Natural killer cell treated with Interleukin-12 subunit alpha and Interleukin-12 subunit beta and Interleukin-15 and Interleukin-18, amount 100 ng/mL, for 72 hours (primary cell): Measurements from ENCODE around the gene GEMIN7. TPM values are rescaled to one million over a fixed set of nuclear protein-coding genes. Genes with fewer than 3 reads are reported as not detected.

Experiments used
- ATAC-seq, 2 donors: fragments of 150-1000 bp; cut with Tn5 transposase in 1 of 2; sonication (Bioruptor Pico), chemical (Tn5 transposase) in 1 of 2; 2 replicates each; pipeline ENCODE4 v1.10.0; 2021
- DNase-seq: peaks from one replicate; pipeline ENCODE4 v3.0.0; 2022; ENCODE audit warnings: low spot score
- H3K27ac Mint-ChIP-seq, 2 donors: 1 replicate in 1 of 2; 2 replicates in 1 of 2; pipeline ENCODE4 v1.8.0; 2022; ENCODE audit warnings: mixed read lengths in 2 of 2, mild to moderate bottlenecking in 1 of 2, moderate library complexity in 1 of 2
- H3K27me3 Mint-ChIP-seq, 2 donors: 1 replicate in 1 of 2; 2 replicates in 1 of 2; pipeline ENCODE4 v1.8.0; 2022; ENCODE audit warnings: mixed read lengths in 2 of 2
- H3K36me3 Mint-ChIP-seq: one replicate; pipeline ENCODE4 v1.8.0; 2022; ENCODE audit warnings: mixed read lengths
- H3K4me1 Mint-ChIP-seq, 2 donors: 1 replicate in 1 of 2; 2 replicates in 1 of 2; pipeline ENCODE4 v1.8.0; 2022; ENCODE audit warnings: low read depth in 2 of 2, mixed read lengths in 2 of 2, mild to moderate bottlenecking in 1 of 2
- H3K4me3 Mint-ChIP-seq: one replicate; pipeline ENCODE4 v1.8.0; 2022; ENCODE audit warnings: mixed read lengths
- H3K9me3 Mint-ChIP-seq: 2 replicates; pipeline ENCODE4 v1.8.0; 2022; ENCODE audit warnings: mixed read lengths
- total RNA-seq, 2 donors: library from RNA; stranded (reverse); gene quantifications; one replicate each; pipeline ENCODE4 v1.2.3, GENCODE V29; 2022

GEMIN7 gene
- total RNA-seq, 2 donors from 2014 or later, result 59.0 TPM

DNA sequence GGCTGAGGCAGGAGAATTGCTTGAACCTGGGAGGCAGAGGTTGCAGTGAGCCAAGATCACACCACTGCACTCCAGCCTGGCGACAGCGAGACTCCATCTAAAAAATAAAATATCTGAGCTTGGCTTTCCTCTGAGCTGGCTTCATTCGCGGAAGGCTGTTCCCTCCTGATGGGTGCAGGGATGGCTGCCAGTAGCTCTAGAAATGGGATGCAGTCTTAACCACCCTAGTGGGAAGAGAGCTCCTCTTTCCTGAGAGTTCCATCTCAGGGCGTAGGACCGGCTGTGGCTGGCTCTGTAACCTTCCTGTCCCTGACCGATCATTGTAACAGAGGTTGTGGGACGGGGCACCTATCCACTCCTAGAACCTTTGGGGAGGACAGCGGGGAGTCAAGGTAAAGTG is 46.3 kb downstream of the GEMIN7 start:
- H3K9me3 Mint-ChIP-seq, result no peaks in the 10 kb centered on the region
- no peaks in the 10 kb centered on the region for H3K27me3 Mint-ChIP-seq
- H3K27ac Mint-ChIP-seq, result no peak overlapping the region
- no peak for ATAC-seq
- DNase-seq, result no peak
- H3K4me1 Mint-ChIP-seq, result peaks cover 29 to 31% of the 10 kb centered on the region in 2 donors
- H3K4me3 Mint-ChIP-seq, result no peak overlapping the region
- no peaks in the 10 kb centered on the region for H3K36me3 Mint-ChIP-seq

DNA sequence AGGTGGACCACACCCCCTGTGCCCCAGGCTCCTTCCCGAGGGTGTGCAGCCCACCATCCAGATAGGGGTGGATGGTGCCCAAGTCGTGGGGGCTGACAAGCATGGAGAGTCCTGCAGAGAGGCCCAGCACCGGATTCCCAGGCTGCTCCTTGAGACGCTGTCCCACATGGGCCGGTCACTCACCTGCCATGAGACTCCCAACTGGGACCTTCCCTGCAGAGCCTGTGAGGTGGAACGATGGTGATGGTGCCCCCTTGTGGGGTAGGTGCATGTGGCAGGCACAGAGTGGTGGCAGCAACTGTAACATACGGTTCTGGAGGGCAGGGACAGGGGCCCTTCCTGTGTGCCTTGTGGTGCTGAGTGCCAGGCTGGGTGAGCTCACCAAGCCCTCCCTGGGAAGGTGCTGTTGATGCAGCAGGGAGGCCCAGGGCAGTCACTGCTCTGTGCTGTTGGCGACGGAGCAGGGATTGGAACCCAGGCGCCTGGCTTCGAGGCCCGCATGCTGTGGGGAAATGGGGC is 47.0 kb downstream of the GEMIN7 start:
- Mint-ChIP-seq H3K9me3 (no peaks in the 10 kb centered on the region), H3K4me1 (peaks cover 26 to 28% of the 10 kb centered on the region in 2 donors), H3K27ac (no peak overlapping the region), H3K27me3 (no peaks in the 10 kb centered on the region), H3K4me3 (no peak overlapping the region), H3K36me3 (no peaks in the 10 kb centered on the region)
- DNase-seq (peak; percentile 69), ATAC-seq (peak; percentile 79)

DNA sequence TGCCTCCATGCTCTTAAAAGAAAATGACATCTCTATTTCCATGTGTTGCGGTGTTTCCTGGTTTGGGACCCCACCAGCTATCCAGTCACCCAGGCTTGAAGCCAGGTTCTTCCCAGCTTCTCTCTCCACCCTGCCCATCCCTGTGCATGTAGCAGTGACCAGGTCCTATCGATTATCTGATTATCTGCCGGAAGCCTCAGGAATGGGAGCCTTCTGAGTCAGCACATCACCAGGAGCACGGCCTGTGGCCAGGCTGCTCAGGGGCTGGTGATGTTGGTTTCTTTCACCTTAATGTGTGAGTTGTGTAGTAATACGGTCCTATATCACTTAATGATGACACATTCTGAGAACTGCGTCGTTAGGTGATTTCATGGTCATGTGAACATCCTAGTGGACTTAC is 47.6 kb downstream of the GEMIN7 start:
- ATAC-seq (no peak), DNase-seq (no peak)
- H3K27me3 Mint-ChIP-seq, result no peaks in the 10 kb centered on the region
- no peak overlapping the region for H3K4me3 Mint-ChIP-seq
- no peak overlapping the region for H3K27ac Mint-ChIP-seq
- H3K4me1 Mint-ChIP-seq, result peaks cover 19 to 23% of the 10 kb centered on the region in 2 donors
- no peaks in the 10 kb centered on the region for H3K36me3 Mint-ChIP-seq
- no peaks in the 10 kb centered on the region for H3K9me3 Mint-ChIP-seq

- H3K27ac Mint-ChIP-seq, result no peak overlapping the region
- no peaks in the 10 kb centered on the region for H3K27me3 Mint-ChIP-seq
- H3K36me3 Mint-ChIP-seq, result no peaks in the 10 kb centered on the region
- ATAC-seq (no peak), DNase-seq (no peak)
- no peaks in the 10 kb centered on the region for H3K9me3 Mint-ChIP-seq
- no peak overlapping the region for H3K4me3 Mint-ChIP-seq
- H3K4me1 Mint-ChIP-seq, result peaks cover 12 to 13% of the 10 kb centered on the region in 2 donors
Observed at GRCh38 chr19:45128146-45128545, 49.1 kb downstream of the GEMIN7 start.

DNA sequence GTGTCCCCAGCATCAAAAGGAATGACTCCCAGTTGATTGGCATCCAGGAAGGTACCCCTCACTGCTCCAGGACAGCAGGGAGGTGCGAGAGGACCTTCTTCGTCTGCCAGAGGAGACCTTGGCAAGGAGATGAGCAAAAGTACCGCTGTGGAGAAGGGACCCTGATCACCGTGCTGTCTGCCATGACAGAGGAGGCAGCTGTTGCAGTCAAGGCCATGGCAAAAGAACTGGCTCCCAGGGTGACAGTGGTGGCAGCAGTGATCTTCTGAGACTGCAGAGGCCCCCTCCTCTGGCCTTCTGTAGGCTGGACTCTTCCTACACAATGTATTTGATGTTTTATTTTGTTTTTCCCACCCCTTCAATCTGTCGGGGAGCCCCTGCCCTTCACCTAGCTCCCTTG is 49.7 kb downstream of the GEMIN7 start:
- peaks cover 13 to 15% of the 10 kb centered on the region in 2 donors for H3K4me1 Mint-ChIP-seq
- no peaks in the 10 kb centered on the region for H3K36me3 Mint-ChIP-seq

DNA sequence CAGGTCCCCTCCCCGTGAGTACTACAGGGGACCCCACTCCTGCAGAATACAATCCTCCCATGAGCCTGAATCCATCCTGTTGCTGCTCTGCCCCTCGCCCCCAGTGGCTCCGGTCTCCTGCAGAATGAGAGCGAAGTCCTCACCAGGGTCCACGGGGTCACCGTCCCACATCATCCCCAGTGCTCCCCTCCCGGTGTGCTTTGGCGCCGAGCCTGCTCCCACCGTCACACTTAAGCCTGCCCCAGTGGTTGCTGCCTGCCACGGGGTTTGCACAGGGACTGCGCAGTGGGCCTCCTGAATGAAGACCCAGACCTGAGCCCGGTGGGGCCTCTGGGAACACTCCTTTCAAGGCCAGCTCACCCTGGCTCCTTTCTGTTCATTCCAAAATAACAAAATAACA is 51.2 kb downstream of the GEMIN7 start:
- ATAC-seq (no peak), DNase-seq (no peak)
- Mint-ChIP-seq H3K9me3 (no peaks in the 10 kb centered on the region), H3K27ac (no peak overlapping the region), H3K4me3 (no peak overlapping the region), H3K4me1 (peaks cover 16 to 21% of the 10 kb centered on the region in 2 donors), H3K27me3 (no peaks in the 10 kb centered on the region), H3K36me3 (no peaks in the 10 kb centered on the region)

More for the DNA sequence above, 49.7 kb downstream of the GEMIN7 start:
- H3K27ac Mint-ChIP-seq, result no peak overlapping the region
- H3K9me3 Mint-ChIP-seq, result no peaks in the 10 kb centered on the region
- ATAC-seq (no peak), DNase-seq (no peak)
- H3K4me3 Mint-ChIP-seq, result no peak overlapping the region
- no peaks in the 10 kb centered on the region for H3K27me3 Mint-ChIP-seq

- Mint-ChIP-seq H3K27ac (no peak overlapping the region), H3K36me3 (no peaks in the 10 kb centered on the region)
- ATAC-seq, result no peak
Observed at GRCh38 chr19:45130888-45131615, 52.0 kb downstream of the GEMIN7 start.

DNA sequence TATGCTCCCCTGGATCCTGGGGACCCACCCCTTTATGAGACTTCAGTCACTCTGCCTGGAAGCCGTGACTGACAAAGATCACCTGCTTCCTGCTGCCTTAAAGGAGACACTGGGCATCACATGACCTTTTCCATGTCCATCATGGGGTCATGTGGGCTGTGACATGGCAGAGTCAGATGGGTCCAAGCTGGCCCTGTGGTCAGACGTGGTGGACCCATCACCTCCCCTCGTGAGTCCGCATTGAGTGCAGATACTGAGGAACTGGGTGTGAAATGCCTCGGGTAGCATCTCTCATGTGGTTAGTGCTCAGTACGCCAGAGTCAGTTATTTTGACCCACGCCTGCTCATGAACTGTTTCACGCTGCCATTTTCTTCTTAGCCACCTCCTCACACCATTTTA is 54.6 kb downstream of the GEMIN7 start:
- Mint-ChIP-seq H3K4me1 (peaks cover 10 to 22% of the 10 kb centered on the region in 2 donors), H3K9me3 (no peaks in the 10 kb centered on the region), H3K27ac (peak overlapping the region in 1 of 2 donors; percentile 71), H3K27me3 (no peaks in the 10 kb centered on the region), H3K4me3 (no peak overlapping the region), H3K36me3 (no peaks in the 10 kb centered on the region)
- ATAC-seq (no peak), DNase-seq (no peak)

More at GRCh38 chr19:45130888-45131615, 52.0 kb downstream of the GEMIN7 start:
- H3K9me3 Mint-ChIP-seq, result no peaks in the 10 kb centered on the region
- peaks cover 10 to 18% of the 10 kb centered on the region in 2 donors for H3K4me1 Mint-ChIP-seq
- no peak for DNase-seq
- H3K4me3 Mint-ChIP-seq, result no peak overlapping the region
- no peaks in the 10 kb centered on the region for H3K27me3 Mint-ChIP-seq

GRCh38 chr19:45135176-45135885 is 56.3 kb downstream of the GEMIN7 start:
- no peak overlapping the region for H3K27ac Mint-ChIP-seq
- no peaks in the 10 kb centered on the region for H3K36me3 Mint-ChIP-seq
- H3K4me1 Mint-ChIP-seq, result peaks cover 10 to 22% of the 10 kb centered on the region in 2 donors
- H3K9me3 Mint-ChIP-seq, result no peaks in the 10 kb centered on the region
- H3K4me3 Mint-ChIP-seq, result no peak overlapping the region
- no peak for DNase-seq
- H3K27me3 Mint-ChIP-seq, result no peaks in the 10 kb centered on the region
- ATAC-seq, result no peak

GRCh38 chr19:45136507-45137178 is 57.6 kb downstream of the GEMIN7 start:
- no peak for DNase-seq
- peaks cover 10 to 22% of the 10 kb centered on the region in 2 donors for H3K4me1 Mint-ChIP-seq
- no peaks in the 10 kb centered on the region for H3K9me3 Mint-ChIP-seq
- peak overlapping the region in 1 of 2 donors; percentile 47 for H3K27ac Mint-ChIP-seq
- H3K36me3 Mint-ChIP-seq, result no peaks in the 10 kb centered on the region
- H3K4me3 Mint-ChIP-seq, result no peak overlapping the region
- H3K27me3 Mint-ChIP-seq, result no peaks in the 10 kb centered on the region
- no peak for ATAC-seq

- ATAC-seq (no peak), DNase-seq (no peak)
- H3K4me1 Mint-ChIP-seq, result peaks cover 10 to 22% of the 10 kb centered on the region in 2 donors
- H3K36me3 Mint-ChIP-seq, result no peaks in the 10 kb centered on the region
- H3K4me3 Mint-ChIP-seq, result no peak overlapping the region
- H3K27ac Mint-ChIP-seq, result peak overlapping the region in 1 of 2 donors; percentile 47
- H3K27me3 Mint-ChIP-seq, result no peaks in the 10 kb centered on the region
- no peaks in the 10 kb centered on the region for H3K9me3 Mint-ChIP-seq
Observed at GRCh38 chr19:45137179-45137761, 58.2 kb downstream of the GEMIN7 start.

- no peaks in the 10 kb centered on the region for H3K27me3 Mint-ChIP-seq
- H3K27ac Mint-ChIP-seq, result peak overlapping the region in 1 of 2 donors; percentile 47
- H3K4me3 Mint-ChIP-seq, result no peak overlapping the region
- H3K36me3 Mint-ChIP-seq, result no peaks in the 10 kb centered on the region
- peaks cover 10 to 26% of the 10 kb centered on the region in 2 donors for H3K4me1 Mint-ChIP-seq
- ATAC-seq (no peak), DNase-seq (no peak)
- no peaks in the 10 kb centered on the region for H3K9me3 Mint-ChIP-seq
Observed at GRCh38 chr19:45138303-45138751, 59.3 kb downstream of the GEMIN7 start.

GRCh38 chr19:45139286-45140143 is 60.5 kb downstream of the GEMIN7 start:
- Mint-ChIP-seq H3K4me1 (peaks cover 0 to 17% of the 10 kb centered on the region in 2 donors), H3K27me3 (no peaks in the 10 kb centered on the region), H3K4me3 (no peak overlapping the region), H3K36me3 (no peaks in the 10 kb centered on the region), H3K27ac (no peak overlapping the region), H3K9me3 (no peaks in the 10 kb centered on the region)
- ATAC-seq (no peak), DNase-seq (no peak)
